Neural progenitor cell (in vitro differentiated cells): Measurements from ENCODE around the gene DAPK2. TPM values are rescaled to one million over a fixed set of nuclear protein-coding genes. Genes with fewer than 3 reads are reported as not detected.

ENCODE experiments used
- DNase-seq: peaks from one replicate; pipeline ENCODE4 v3.0.0-alpha.2; 2016; ENCODE audit warnings: low spot score
- H2AFZ ChIP-seq: fragments of 200-600 bp; sonication (generic); replicated peaks from 2 replicates; pipeline ENCODE4 v1.6.1; 2016; ENCODE audit warnings: antibody characterized with exemption
- H3F3A ChIP-seq: fragments of 200-600 bp; sonication (generic); 2 replicates; pipeline ENCODE4 v1.6.1; 2016; ENCODE audit warnings: antibody characterized with exemption, low read depth
- H3K27ac ChIP-seq: fragments of 200-600 bp; sonication (generic); 2 replicates; pipeline ENCODE4 v1.5.1; 2016; ENCODE audit warnings: mild to moderate bottlenecking
- H3K27me3 ChIP-seq: fragments of 200-600 bp; sonication (generic); 2 replicates; pipeline ENCODE4 v1.6.1; 2016; ENCODE audit warnings: mild to moderate bottlenecking, moderate library complexity
- H3K36me3 ChIP-seq: fragments of 200-600 bp; sonication (generic); 2 replicates; pipeline ENCODE4 v1.5.1; 2016
- H3K4me1 ChIP-seq: fragments of 200-600 bp; sonication (generic); 2 replicates; pipeline ENCODE4 v1.6.1; 2016; ENCODE audit warnings: mixed run types
- H3K4me2 ChIP-seq: fragments of 200-600 bp; sonication (generic); 2 replicates; pipeline ENCODE4 v1.6.1; 2016
- H3K4me3 ChIP-seq: fragments of 200-600 bp; sonication (generic); 2 replicates; pipeline ENCODE4 v1.5.1; 2016
- H3K79me2 ChIP-seq: fragments of 200-600 bp; sonication (generic); 2 replicates; pipeline ENCODE4 v1.6.1; 2016; ENCODE audit warnings: low read depth
- H3K9ac ChIP-seq: fragments of 200-600 bp; sonication (generic); 2 replicates; pipeline ENCODE4 v1.6.1; 2016
- H3K9me3 ChIP-seq: fragments of 200-600 bp; sonication (generic); 2 replicates; pipeline ENCODE4 v1.5.1; 2016; ENCODE audit warnings: low read depth
- H4K20me1 ChIP-seq: fragments of 200-600 bp; sonication (generic); 2 replicates; pipeline ENCODE4 v1.6.1; 2016; ENCODE audit warnings: low read depth
- H3K27ac Mint-ChIP-seq: 3 replicates; pipeline ENCODE4 v1.8.0; 2021; ENCODE audit warnings: mixed read lengths
- H3K27me3 Mint-ChIP-seq: 2 replicates; pipeline ENCODE4 v1.8.0; 2022; ENCODE audit warnings: low read depth, mild to moderate bottlenecking, inconsistent platforms, moderate library complexity, mixed read lengths; ENCODE audit not compliant: insufficient read depth
- H3K36me3 Mint-ChIP-seq: 3 replicates; pipeline ENCODE4 v1.8.0; 2021; ENCODE audit warnings: mixed read lengths
- H3K4me1 Mint-ChIP-seq: 3 replicates; pipeline ENCODE4 v1.8.0; 2021; ENCODE audit warnings: mixed read lengths
- H3K4me3 Mint-ChIP-seq: 3 replicates; pipeline ENCODE4 v1.8.0; 2021; ENCODE audit warnings: mild to moderate bottlenecking, moderate library complexity, mixed read lengths
- H3K9me3 Mint-ChIP-seq: 3 replicates; pipeline ENCODE4 v1.8.0; 2020; ENCODE audit warnings: mixed read lengths
- CTCF ChIP-seq: fragments of 200-600 bp; sonication (generic); IDR thresholded peaks from 2 replicates; pipeline ENCODE4 v1.5.1; 2017; ENCODE audit warnings: antibody characterized with exemption, mild to moderate bottlenecking
- EZH2 ChIP-seq: fragments of 200-600 bp; sonication (generic); IDR thresholded peaks from 2 replicates; pipeline ENCODE4 v1.6.1; 2017; ENCODE audit warnings: antibody characterized with exemption, mild to moderate bottlenecking, moderate library complexity
- EZH2phosphoT487 ChIP-seq: fragments of 200-600 bp; sonication (generic); IDR thresholded peaks from 2 replicates; pipeline ENCODE4 v1.6.1; 2017; ENCODE audit warnings: antibody characterized with exemption
- total RNA-seq: library from RNA; depleted of rRNA; stranded (reverse); fragments of >200 nt; gene quantifications from 2 replicates; pipeline ENCODE4 v1.2.3, GENCODE V29; 2015; ENCODE audit warnings: low replicate concordance

Gene DAPK2
- total RNA-seq, 1 donor from 2014 or later = 5.4 TPM

GRCh38 chr15:63948971-63949370, 97.3 kb downstream of the DAPK2 start:
- peaks cover 5% of the 10 kb centered on the region for H3K27me3 Mint-ChIP-seq
- H3K4me3 Mint-ChIP-seq = no peak overlapping the region
- H3K4me3 ChIP-seq = no peak overlapping the region
- no peaks in the 10 kb centered on the region for H4K20me1 ChIP-seq
- no peaks in the 10 kb centered on the region for H3K36me3 ChIP-seq
- H3K4me1 ChIP-seq = peaks cover 3% of the 10 kb centered on the region
- H3K9me3 ChIP-seq = no peaks in the 10 kb centered on the region
- H3K27ac ChIP-seq = no peak overlapping the region
- H3K36me3 Mint-ChIP-seq = peaks cover 5% of the 10 kb centered on the region
- H3K9ac ChIP-seq = no peak overlapping the region
- peaks cover 5% of the 10 kb centered on the region for H3K4me1 Mint-ChIP-seq
- no peaks in the 10 kb centered on the region for H3K79me2 ChIP-seq
- no peak overlapping the region for H2AFZ ChIP-seq
- H3K4me2 ChIP-seq = no peak overlapping the region
- DNase-seq = no peak
- no peak for TF ChIP-seq CTCF
- no peak for TF ChIP-seq EZH2phosphoT487
- no peak for TF ChIP-seq EZH2
- H3K27me3 ChIP-seq = no peaks in the 10 kb centered on the region
- H3F3A ChIP-seq = no peaks in the 10 kb centered on the region
- peaks cover 3% of the 10 kb centered on the region for H3K9me3 Mint-ChIP-seq
- H3K27ac Mint-ChIP-seq = no peak overlapping the region

GRCh38 chr15:63948436-63948835, 97.8 kb downstream of the DAPK2 start:
- no peak for TF ChIP-seq EZH2
- Mint-ChIP-seq H3K27me3 (peaks cover 5% of the 10 kb centered on the region), H3K9me3 (peaks cover 3% of the 10 kb centered on the region), H3K4me1 (peaks cover 5% of the 10 kb centered on the region), H3K27ac (no peak overlapping the region), H3K36me3 (peaks cover 5% of the 10 kb centered on the region), H3K4me3 (no peak overlapping the region)
- no peaks in the 10 kb centered on the region for H3K79me2 ChIP-seq
- H3K27ac ChIP-seq = no peak overlapping the region
- H3K4me3 ChIP-seq = no peak overlapping the region
- H3K9me3 ChIP-seq = no peaks in the 10 kb centered on the region
- no peak overlapping the region for H3K9ac ChIP-seq
- no peak overlapping the region for H3K4me2 ChIP-seq
- DNase-seq = no peak
- no peaks in the 10 kb centered on the region for H3F3A ChIP-seq
- H3K36me3 ChIP-seq = no peaks in the 10 kb centered on the region
- H3K27me3 ChIP-seq = no peaks in the 10 kb centered on the region
- H4K20me1 ChIP-seq = no peaks in the 10 kb centered on the region
- H3K4me1 ChIP-seq = peaks cover 3% of the 10 kb centered on the region
- no peak overlapping the region for H2AFZ ChIP-seq

- H3K4me3 ChIP-seq = no peak overlapping the region
- Mint-ChIP-seq H3K9me3 (peaks cover 1% of the 10 kb centered on the region), H3K27me3 (peaks cover 7% of the 10 kb centered on the region), H3K36me3 (peaks cover 5% of the 10 kb centered on the region), H3K4me1 (peaks cover 5% of the 10 kb centered on the region), H3K4me3 (no peak overlapping the region), H3K27ac (no peak overlapping the region)
- H3K9ac ChIP-seq = no peak overlapping the region
- no peak overlapping the region for H3K4me2 ChIP-seq
- no peaks in the 10 kb centered on the region for H3K36me3 ChIP-seq
- no peaks in the 10 kb centered on the region for H3K9me3 ChIP-seq
- no peaks in the 10 kb centered on the region for H3K27me3 ChIP-seq
- no peak for DNase-seq
- no peaks in the 10 kb centered on the region for H3F3A ChIP-seq
- no peaks in the 10 kb centered on the region for H3K79me2 ChIP-seq
- H2AFZ ChIP-seq = no peak overlapping the region
- no peak overlapping the region for H3K27ac ChIP-seq
- no peaks in the 10 kb centered on the region for H4K20me1 ChIP-seq
- TF ChIP-seq EZH2phosphoT487 = no peak
- TF ChIP-seq EZH2 = no peak
- TF ChIP-seq CTCF = no peak
- H3K4me1 ChIP-seq = peaks cover 3% of the 10 kb centered on the region
Measured at GRCh38 chr15:63947228-63947627, 99.1 kb downstream of the DAPK2 start.

GRCh38 chr15:63946524-63947065, 99.7 kb downstream of the DAPK2 start:
- Mint-ChIP-seq H3K27me3 (peaks cover 7% of the 10 kb centered on the region), H3K36me3 (peaks cover 4% of the 10 kb centered on the region), H3K9me3 (no peaks in the 10 kb centered on the region), H3K27ac (no peak overlapping the region), H3K4me1 (peaks cover 5% of the 10 kb centered on the region), H3K4me3 (no peak overlapping the region)
- H3K9ac ChIP-seq = no peak overlapping the region
- TF ChIP-seq CTCF (no peak), EZH2phosphoT487 (no peak), EZH2 (no peak)
- H4K20me1 ChIP-seq = no peaks in the 10 kb centered on the region
- H3K27me3 ChIP-seq = no peaks in the 10 kb centered on the region
- no peaks in the 10 kb centered on the region for H3F3A ChIP-seq
- H3K79me2 ChIP-seq = no peaks in the 10 kb centered on the region
- no peak overlapping the region for H3K4me3 ChIP-seq
- no peak overlapping the region for H3K27ac ChIP-seq
- H3K4me1 ChIP-seq = peaks cover 3% of the 10 kb centered on the region
- no peak overlapping the region for H2AFZ ChIP-seq
- no peak for DNase-seq
- no peak overlapping the region for H3K4me2 ChIP-seq
- H3K36me3 ChIP-seq = no peaks in the 10 kb centered on the region
- H3K9me3 ChIP-seq = no peaks in the 10 kb centered on the region
